Measurements from ENCODE around the gene GRXCR2.

- TF ChIP-seq CTCF (IDR thresholded peaks at IDR 0.05; ENCODE audit: poor library complexity, severe bottlenecking) = peak; percentile 70
- peak; percentile 96 for TF ChIP-seq REST (IDR thresholded peaks at IDR 0.05; ENCODE audit: borderline replicate concordance)
- TF ChIP-seq EP300 (conservative IDR thresholded peaks at IDR 0.05; ENCODE audit: poor library complexity, severe bottlenecking) = peak; percentile 77
- no peak for TF ChIP-seq MXI1 (conservative IDR thresholded peaks at IDR 0.05; ENCODE audit: poor library complexity, severe bottlenecking)
- peak; percentile 65 for TF ChIP-seq RAD21 (conservative IDR thresholded peaks at IDR 0.05)
- TF ChIP-seq POLR2AphosphoS5 (IDR thresholded peaks at IDR 0.05) = peak; percentile 41
- TF ChIP-seq EZH2 (IDR thresholded peaks at IDR 0.05; ENCODE audit: borderline replicate concordance, insufficient read depth, low read length, poor library complexity, severe bottlenecking) = no peak
- TF ChIP-seq TAF1 (IDR thresholded peaks at IDR 0.05; ENCODE audit: low read depth) = no peak
- TF ChIP-seq SMC3 (conservative IDR thresholded peaks at IDR 0.05; ENCODE audit: poor library complexity) = peak; percentile 72
These were observed 35.6 kb upstream of the GRXCR2 start for GRCh38 chr5:145908206-145908960.

Measured in neural cell (in vitro differentiated cells).